PFSK-1 (cell line): Measurements from ENCODE around the gene MOCS2.

Experiments used
- POLR2AphosphoS5 ChIP-seq: IDR thresholded peaks from 2 replicates; pipeline ENCODE4 v1.6.1; 2012; ENCODE audit warnings: low read depth, mild to moderate bottlenecking, control low read depth, low read length, moderate library complexity
- SIN3A ChIP-seq: IDR thresholded peaks from 2 replicates; pipeline ENCODE4 v1.6.1; 2012; ENCODE audit warnings: mild to moderate bottlenecking, low read length, moderate library complexity, borderline replicate concordance; ENCODE audit not compliant: insufficient read depth
- TAF1 ChIP-seq: IDR thresholded peaks from 2 replicates; pipeline ENCODE4 v1.6.1; 2012; ENCODE audit warnings: low read length, control low read depth, borderline replicate concordance; ENCODE audit not compliant: insufficient read depth
- TF ChIP-seq, protein P1 (sequence below), 2 experiments: IDR thresholded peaks; 2 replicates each; pipeline versions ENCODE4 v1.6.1 to v1.8.0; 2011 to 2012; ENCODE audit warnings: low read depth in 2 of 2, low read length in 2 of 2, control low read depth in 1 of 2, inconsistent platforms in 1 of 2, mild to moderate bottlenecking in 1 of 2, moderate library complexity in 1 of 2; ENCODE audit not compliant: insufficient read depth in 1 of 2

DNA sequence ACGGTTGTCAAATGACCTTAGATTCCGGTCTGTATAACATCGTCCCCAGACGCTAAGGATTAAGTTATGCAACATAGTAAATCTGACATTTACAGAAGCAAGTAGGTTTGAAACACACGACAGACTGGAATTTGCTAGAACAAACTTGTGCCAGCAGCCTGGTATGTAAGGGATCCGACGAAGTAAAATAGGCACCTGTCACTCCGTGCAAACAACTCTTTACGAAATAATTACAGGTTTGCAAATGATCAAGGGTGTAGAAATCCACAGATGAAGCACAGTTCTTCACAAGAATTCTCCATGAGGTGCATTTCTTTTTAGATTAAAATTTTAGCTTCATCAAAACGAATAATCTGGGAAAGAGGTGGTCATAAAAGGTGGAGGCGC, 508 bp downstream of the MOCS2 start:
- TF ChIP-seq SIN3A (no peak), POLR2AphosphoS5 (no peak), TAF1 (no peak)
- TF ChIP-seq, protein P1, sequence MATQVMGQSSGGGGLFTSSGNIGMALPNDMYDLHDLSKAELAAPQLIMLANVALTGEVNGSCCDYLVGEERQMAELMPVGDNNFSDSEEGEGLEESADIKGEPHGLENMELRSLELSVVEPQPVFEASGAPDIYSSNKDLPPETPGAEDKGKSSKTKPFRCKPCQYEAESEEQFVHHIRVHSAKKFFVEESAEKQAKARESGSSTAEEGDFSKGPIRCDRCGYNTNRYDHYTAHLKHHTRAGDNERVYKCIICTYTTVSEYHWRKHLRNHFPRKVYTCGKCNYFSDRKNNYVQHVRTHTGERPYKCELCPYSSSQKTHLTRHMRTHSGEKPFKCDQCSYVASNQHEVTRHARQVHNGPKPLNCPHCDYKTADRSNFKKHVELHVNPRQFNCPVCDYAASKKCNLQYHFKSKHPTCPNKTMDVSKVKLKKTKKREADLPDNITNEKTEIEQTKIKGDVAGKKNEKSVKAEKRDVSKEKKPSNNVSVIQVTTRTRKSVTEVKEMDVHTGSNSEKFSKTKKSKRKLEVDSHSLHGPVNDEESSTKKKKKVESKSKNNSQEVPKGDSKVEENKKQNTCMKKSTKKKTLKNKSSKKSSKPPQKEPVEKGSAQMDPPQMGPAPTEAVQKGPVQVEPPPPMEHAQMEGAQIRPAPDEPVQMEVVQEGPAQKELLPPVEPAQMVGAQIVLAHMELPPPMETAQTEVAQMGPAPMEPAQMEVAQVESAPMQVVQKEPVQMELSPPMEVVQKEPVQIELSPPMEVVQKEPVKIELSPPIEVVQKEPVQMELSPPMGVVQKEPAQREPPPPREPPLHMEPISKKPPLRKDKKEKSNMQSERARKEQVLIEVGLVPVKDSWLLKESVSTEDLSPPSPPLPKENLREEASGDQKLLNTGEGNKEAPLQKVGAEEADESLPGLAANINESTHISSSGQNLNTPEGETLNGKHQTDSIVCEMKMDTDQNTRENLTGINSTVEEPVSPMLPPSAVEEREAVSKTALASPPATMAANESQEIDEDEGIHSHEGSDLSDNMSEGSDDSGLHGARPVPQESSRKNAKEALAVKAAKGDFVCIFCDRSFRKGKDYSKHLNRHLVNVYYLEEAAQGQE (IDR thresholded peaks at IDR 0.05; ENCODE audit: insufficient read depth in 1 of 2, low read depth in 2 of 2, low read length in 2 of 2): no peak
